DND-41 (cell line): ENCODE measurements around the gene C11orf58.

Source experiments
- CTCF ChIP-seq: IDR thresholded peaks from 2 replicates; pipeline ENCODE4 v1.5.1; 2012; ENCODE audit warnings: borderline replicate concordance, low read length, moderate library complexity, mild to moderate bottlenecking; ENCODE audit not compliant: poor library complexity, severe bottlenecking; ENCODE audit errors: extremely low read depth
- EZH2 ChIP-seq: IDR thresholded peaks from 3 replicates; pipeline ENCODE4 v1.6.1; 2012; ENCODE audit warnings: borderline replicate concordance, low read depth, mild to moderate bottlenecking, moderate library complexity, low read length, inconsistent platforms; ENCODE audit not compliant: severe bottlenecking

- TF ChIP-seq EZH2 (no peak), CTCF (no peak)
Observed at GRCh38 chr11:16737818-16738192, 642 bp upstream of the C11orf58 start.
